GM18951 (cell line): Measurements from ENCODE around the gene MADD.
A peak's percentile ranks its signal among the peaks of the same experiment; 100 is the strongest.

Experiments used
- POLR2A ChIP-seq: IDR thresholded peaks from 4 replicates; pipeline ENCODE4 v1.6.1; 2011; ENCODE audit warnings: mild to moderate bottlenecking; ENCODE audit not compliant: insufficient read length, insufficient read depth; ENCODE audit errors: extremely low read depth
- in situ Hi-C: fragments of 300-500 bp; cut with MboI; formaldehyde crosslinking; loops from one replicate; pipeline ENCODE4 v1.12.0; 2022; ENCODE audit warnings: low sequenced_read_pairs, mixed read lengths, inconsistent platforms; ENCODE audit not compliant: unreplicated experiment

MADD gene

GRCh38 chr11:47244448-47245350 is 25.2 kb upstream of the MADD start:
- in situ Hi-C loops: no loop called here
- TF ChIP-seq POLR2A: no peak

- TF ChIP-seq POLR2A: no peak
- in situ Hi-C loops: no loop called here
Observed at GRCh38 chr11:47245611-47246357, 24.1 kb upstream of the MADD start.

GRCh38 chr11:47247502-47247901 is 22.4 kb upstream of the MADD start:
- in situ Hi-C loops: no loop called here
- TF ChIP-seq POLR2A: no peak

- no peak for TF ChIP-seq POLR2A
- in situ Hi-C loops: no loop called here
Observed at GRCh38 chr11:47248304-47248663, 21.6 kb upstream of the MADD start.

GRCh38 chr11:47248664-47249377 is 21.1 kb upstream of the MADD start, which contains the start of gene ACP2:
Gene ACP2, minus strand, starts transcription at chr11:47248814. Its CDS starts 25 bp downstream, at chr11:47248789.
- in situ Hi-C loops: no loop called here
- TF ChIP-seq POLR2A: peak; percentile 85

GRCh38 chr11:47249378-47249715 is 20.6 kb upstream of the MADD start:
- TF ChIP-seq POLR2A: no peak
- in situ Hi-C loops: no loop called here

- no peak for TF ChIP-seq POLR2A
- in situ Hi-C loops: no loop called here
Observed at GRCh38 chr11:47251751-47252150, 18.2 kb upstream of the MADD start.

- TF ChIP-seq POLR2A: no peak
- in situ Hi-C loops: no loop called here
Observed at GRCh38 chr11:47253660-47254059, 16.3 kb upstream of the MADD start.

- no peak for TF ChIP-seq POLR2A
- in situ Hi-C loops: no loop called here
Observed at GRCh38 chr11:47254386-47254785, 15.5 kb upstream of the MADD start.

- in situ Hi-C loops: no loop called here
- TF ChIP-seq POLR2A: no peak
Observed at GRCh38 chr11:47256374-47256773, 13.6 kb upstream of the MADD start.

- TF ChIP-seq POLR2A: no peak
- in situ Hi-C loops: no loop called here
Observed at GRCh38 chr11:47257177-47257516, 12.8 kb upstream of the MADD start.

- in situ Hi-C loops: no loop called here
- TF ChIP-seq POLR2A: no peak
Observed at GRCh38 chr11:47257517-47258316, 12.2 kb upstream of the MADD start, which contains the start of gene NR1H3. Gene NR1H3, plus strand, starts transcription at chr11:47257996. Its CDS starts 1,221 bp downstream, at chr11:47259217.

GRCh38 chr11:47258317-47258902 is 11.5 kb upstream of the MADD start:
- no peak for TF ChIP-seq POLR2A
- in situ Hi-C loops: no loop called here
